ENCODE measurements around the gene FOXP1. TPM values are rescaled to one million over a fixed set of nuclear protein-coding genes. Genes with fewer than 3 reads are reported as not detected.
A peak's percentile ranks its signal among the peaks of the same experiment; 100 is the strongest.

Gene FOXP1
- total and polyA plus RNA-seq, 2 of the 13 experiments (the other 11 are each of a cell fraction or from before 2014, with no cell fraction given) = 40.4 to 59.0 TPM

DNA sequence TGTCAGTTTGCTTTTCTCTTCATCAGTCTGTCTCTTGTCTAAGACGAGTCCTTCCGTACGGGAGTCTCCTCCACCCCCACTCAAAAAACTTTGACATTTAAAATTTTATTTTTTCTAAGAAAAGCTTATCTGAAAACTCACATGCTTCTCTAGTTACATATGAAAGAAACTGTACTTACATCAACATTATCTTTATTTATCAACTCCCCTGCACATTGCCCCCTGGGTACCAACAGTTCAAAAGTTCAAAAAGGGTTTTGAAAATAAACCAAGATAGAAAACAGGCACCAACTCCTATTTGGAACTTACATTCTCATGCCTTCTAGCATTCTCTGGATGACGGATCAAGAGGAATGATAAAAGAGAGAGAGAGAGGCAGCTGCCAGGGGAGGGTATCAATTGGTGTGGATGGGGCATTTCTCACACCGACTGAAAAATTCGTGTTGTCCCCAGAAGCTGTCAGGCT, 182.5 kb downstream of the FOXP1 start:
- FAIRE-seq = no peak
- WGBS (ENCODE audit: low lambda C conversion rate) = 42% methylated on average over 6 of the region's 6 CpGs
- POLR2A ChIA-PET = no interaction called here
- TF ChIP-seq, protein P1, sequence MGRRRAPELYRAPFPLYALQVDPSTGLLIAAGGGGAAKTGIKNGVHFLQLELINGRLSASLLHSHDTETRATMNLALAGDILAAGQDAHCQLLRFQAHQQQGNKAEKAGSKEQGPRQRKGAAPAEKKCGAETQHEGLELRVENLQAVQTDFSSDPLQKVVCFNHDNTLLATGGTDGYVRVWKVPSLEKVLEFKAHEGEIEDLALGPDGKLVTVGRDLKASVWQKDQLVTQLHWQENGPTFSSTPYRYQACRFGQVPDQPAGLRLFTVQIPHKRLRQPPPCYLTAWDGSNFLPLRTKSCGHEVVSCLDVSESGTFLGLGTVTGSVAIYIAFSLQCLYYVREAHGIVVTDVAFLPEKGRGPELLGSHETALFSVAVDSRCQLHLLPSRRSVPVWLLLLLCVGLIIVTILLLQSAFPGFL (CRISPR knock-in tag; IDR thresholded peaks at IDR 0.05) = no peak
- no peak for TF ChIP-seq HMG20B (CRISPR knock-in tag; conservative IDR thresholded peaks at IDR 0.05)
- peak; percentile 39; the same call in 1 of the 2 replicates for TF ChIP-seq HDAC1 (CRISPR knock-in tag; IDR thresholded peaks at IDR 0.05)
- no peak for TF ChIP-seq ZNF788 (CRISPR knock-in tag; IDR thresholded peaks at IDR 0.05; ENCODE audit: borderline replicate concordance)
- TF ChIP-seq, protein P2, sequence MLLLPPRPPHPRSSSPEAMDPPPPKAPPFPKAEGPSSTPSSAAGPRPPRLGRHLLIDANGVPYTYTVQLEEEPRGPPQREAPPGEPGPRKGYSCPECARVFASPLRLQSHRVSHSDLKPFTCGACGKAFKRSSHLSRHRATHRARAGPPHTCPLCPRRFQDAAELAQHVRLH (CRISPR knock-in tag; IDR thresholded peaks at IDR 0.05; ENCODE audit: borderline replicate concordance, low read depth) = no peak
- no peak for TF ChIP-seq FOSL1 (CRISPR knock-in tag; IDR thresholded peaks at IDR 0.05; ENCODE audit: borderline replicate concordance)
- no peak for TF ChIP-seq KAT8 (CRISPR knock-in tag; IDR thresholded peaks at IDR 0.05)
- TF ChIP-seq KLF13 (CRISPR knock-in tag; IDR thresholded peaks at IDR 0.05) = no peak
- peak; percentile 72 for TF ChIP-seq RARA (CRISPR knock-in tag; IDR thresholded peaks at IDR 0.05)
- no peak for TF ChIP-seq DMTF1 (CRISPR knock-in tag; IDR thresholded peaks at IDR 0.05)
- TF ChIP-seq CREM (IDR thresholded peaks at IDR 0.05) = no peak
- TF ChIP-seq CREM (CRISPR knock-in tag; IDR thresholded peaks at IDR 0.05) = no peak
- TF ChIP-seq SOX6 (IDR thresholded peaks at IDR 0.05) = no peak
- no peak; the same call in 1 of the 2 replicates for TF ChIP-seq SOX6 (CRISPR knock-in tag; IDR thresholded peaks at IDR 0.05)
- no peak for TF ChIP-seq ARNT2 (CRISPR knock-in tag; IDR thresholded peaks at IDR 0.05; ENCODE audit: low read depth)
- TF ChIP-seq ZNF773 (CRISPR knock-in tag; IDR thresholded peaks at IDR 0.05; ENCODE audit: borderline replicate concordance) = no peak
- TF ChIP-seq ZNF782 (CRISPR knock-in tag; IDR thresholded peaks at IDR 0.05; ENCODE audit: borderline replicate concordance) = no peak
- TF ChIP-seq ZNF503 (CRISPR knock-in tag; IDR thresholded peaks at IDR 0.05) = no peak
- no peak for TF ChIP-seq CBX5 (CRISPR knock-in tag; IDR thresholded peaks at IDR 0.05; ENCODE audit: borderline replicate concordance)
- TF ChIP-seq, protein P3, sequence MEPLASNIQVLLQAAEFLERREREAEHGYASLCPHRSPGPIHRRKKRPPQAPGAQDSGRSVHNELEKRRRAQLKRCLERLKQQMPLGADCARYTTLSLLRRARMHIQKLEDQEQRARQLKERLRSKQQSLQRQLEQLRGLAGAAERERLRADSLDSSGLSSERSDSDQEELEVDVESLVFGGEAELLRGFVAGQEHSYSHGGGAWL (CRISPR knock-in tag; IDR thresholded peaks at IDR 0.05) = no peak

More for the DNA sequence above, 182.5 kb downstream of the FOXP1 start:
- no peaks in the 10 kb centered on the region for H3K9me3 ChIP-seq (ENCODE audit: low read length)
- H3K9ac ChIP-seq (ENCODE audit: insufficient read depth, low read depth, low read length) = no peak overlapping the region
- ATAC-seq (peak; percentile 51), DNase-seq (ENCODE audit: low spot score) (peak; percentile 38)
- H3K4me1 ChIP-seq (ENCODE audit: insufficient read depth, low read length) = peaks cover 67% of the 10 kb centered on the region
- intact Hi-C loops (cut with micrococcal nuclease; ENCODE audit: unreplicated experiment) (no loop called here), in situ Hi-C loops (cut with HindIII; ENCODE audit: extremely low pct_ligation_motif_present, low pct_unique_long_range_greater_than_20kb) (no loop called here)
- H3K27ac ChIP-seq (ENCODE audit: extremely low read length, insufficient read depth, low read length) = peak overlapping the region; percentile 51
- no peak overlapping the region for H2AFZ ChIP-seq (ENCODE audit: low read length)
- H4K20me1 ChIP-seq (ENCODE audit: insufficient read depth, low read length) = no peaks in the 10 kb centered on the region; the same call in 1 of the 2 replicates
- H3K79me2 ChIP-seq (ENCODE audit: insufficient read depth, low read length) = peaks cover 10% of the 10 kb centered on the region
- H3K36me3 ChIP-seq (replicated peaks in 1 of 2; ENCODE audit: control insufficient read depth in 1 of 2, insufficient read depth in 2 of 2, low read length in 2 of 2) = no peaks in the 10 kb centered on the region
- BruUV-seq (replicated peaks) = no TSS peak
- CTCF ChIA-PET (ENCODE audit: low intra/inter-chr PET ratio, low total read pairs) = no interaction called here
- H3K4me2 ChIP-seq (ENCODE audit: low read depth, low read length) = peak overlapping the region; percentile 31; the same call in 1 of the 2 replicates
- no peaks in the 10 kb centered on the region for H3K27me3 ChIP-seq (ENCODE audit: control insufficient read depth in 1 of 2, insufficient read depth in 2 of 2, low read length in 2 of 2)
- no peak overlapping the region for H3K4me3 ChIP-seq (replicated peaks in 1 of 3; ENCODE audit: insufficient read depth in 1 of 3, low read depth in 2 of 3, low read length in 3 of 3)
